Right forelimb (tissue), 1 donor: ENCODE results near the gene ATP5MC3.
A peak's percentile ranks its signal among the peaks of the same experiment; 100 is the strongest.
"Not testable (repeated sequence)": the region's sequence is repeated elsewhere in the genome, so short reads cannot be mapped to it uniquely, and the experiment has no call there.

ENCODE experiments used
- DNase-seq: peaks from one replicate; pipeline ENCODE4 v3.0.0-alpha.2; 2018

The ATP5MC3 gene

DNA sequence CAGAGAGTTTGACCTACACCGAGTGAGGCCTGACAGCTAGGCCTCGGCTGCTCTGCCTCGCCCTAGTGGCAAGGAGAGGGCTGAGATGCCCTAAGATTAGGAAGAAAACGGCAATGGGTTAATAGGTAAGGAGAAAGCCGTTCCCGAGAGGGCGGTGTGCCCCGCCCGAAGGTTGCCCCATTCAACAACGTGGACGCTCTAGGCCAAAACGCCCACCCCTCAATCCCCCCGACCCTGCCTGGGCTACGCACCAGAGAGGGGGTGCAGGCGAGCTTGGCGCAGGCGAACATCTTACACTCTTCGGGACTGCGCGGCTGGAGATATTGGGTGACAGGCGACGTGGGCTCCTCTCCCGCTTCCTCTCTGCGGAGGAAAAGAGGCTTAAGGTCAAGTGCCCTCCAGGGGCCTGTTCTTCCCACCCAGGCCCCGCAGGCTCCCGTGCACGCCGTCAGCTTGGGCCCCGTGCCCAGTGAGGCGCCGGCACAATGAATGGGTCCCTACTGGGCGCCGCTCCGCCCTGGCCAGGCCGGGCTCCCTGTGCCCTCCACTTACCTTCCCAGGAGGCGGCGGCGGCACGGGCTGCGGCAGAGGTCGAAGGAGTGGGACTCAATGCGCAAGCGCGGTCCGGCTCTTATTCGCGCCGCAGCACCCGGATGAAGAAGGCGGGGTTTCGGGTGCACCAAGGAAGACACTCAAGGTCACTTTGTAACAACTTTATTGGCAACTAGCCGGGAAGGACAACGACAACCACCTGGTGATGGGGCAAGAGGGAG lies at the start of gene ATP5MC3:
ATP5MC3 (minus strand) TSS at position 607 of the 773 bp plus-strand sequence; CDS start at position 290, 317 bp downstream.
- DNase-seq = peak; percentile 94

GRCh38 chr2:175228601-175229000 lies 47.1 kb upstream of the ATP5MC3 start:
- not testable (repeated sequence) for DNase-seq

DNA sequence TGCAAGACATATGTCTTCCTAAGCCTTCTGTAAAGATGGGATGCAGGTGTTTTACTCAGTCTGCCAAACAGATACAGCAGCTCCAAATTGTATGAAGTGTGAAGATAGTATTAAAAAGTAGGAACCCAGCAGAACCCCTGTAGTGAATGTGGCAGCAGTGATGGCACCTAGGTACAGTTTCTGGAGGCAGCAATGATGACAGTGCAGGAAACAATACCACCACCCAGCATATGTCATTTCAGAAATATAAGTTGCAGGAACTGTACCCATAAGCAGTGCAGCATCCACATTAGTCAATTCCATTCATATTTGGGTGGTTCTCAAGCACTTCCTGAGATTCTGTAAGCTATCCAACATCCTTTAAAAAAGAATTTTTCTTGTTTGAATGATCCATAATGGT lies 46.7 kb upstream of the ATP5MC3 start:
- no peak for DNase-seq

- no peak for DNase-seq
Measured at GRCh38 chr2:175227393-175227792, 45.9 kb upstream of the ATP5MC3 start.

- DNase-seq = no peak
Measured at GRCh38 chr2:175220075-175220474, 38.6 kb upstream of the ATP5MC3 start.

GRCh38 chr2:175218551-175218950 lies 37.0 kb upstream of the ATP5MC3 start:
- no peak for DNase-seq

- peak; percentile 38 for DNase-seq
Measured at GRCh38 chr2:175207741-175208438, 26.4 kb upstream of the ATP5MC3 start.

DNA sequence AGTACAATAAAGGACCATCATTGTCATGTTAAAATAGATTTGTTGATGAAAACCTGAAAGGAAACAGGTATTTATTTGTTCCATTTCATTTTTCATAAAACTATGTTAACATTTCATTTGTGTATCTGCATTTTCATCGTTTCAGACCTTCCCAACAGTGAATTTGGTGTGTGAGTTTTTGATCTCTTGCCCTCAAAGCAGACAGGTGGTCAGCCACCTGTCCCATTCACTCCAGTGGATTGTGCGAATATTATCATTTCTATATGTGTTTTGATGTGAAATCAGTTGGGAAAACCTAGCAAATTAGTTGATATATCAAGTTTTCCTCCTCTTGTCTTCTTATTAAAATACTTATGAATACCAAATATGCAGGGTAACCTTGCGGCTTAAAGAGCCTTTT lies 25.4 kb upstream of the ATP5MC3 start:
- no peak for DNase-seq

GRCh38 chr2:175205523-175205922 lies 24.0 kb upstream of the ATP5MC3 start:
- DNase-seq = no peak

DNA sequence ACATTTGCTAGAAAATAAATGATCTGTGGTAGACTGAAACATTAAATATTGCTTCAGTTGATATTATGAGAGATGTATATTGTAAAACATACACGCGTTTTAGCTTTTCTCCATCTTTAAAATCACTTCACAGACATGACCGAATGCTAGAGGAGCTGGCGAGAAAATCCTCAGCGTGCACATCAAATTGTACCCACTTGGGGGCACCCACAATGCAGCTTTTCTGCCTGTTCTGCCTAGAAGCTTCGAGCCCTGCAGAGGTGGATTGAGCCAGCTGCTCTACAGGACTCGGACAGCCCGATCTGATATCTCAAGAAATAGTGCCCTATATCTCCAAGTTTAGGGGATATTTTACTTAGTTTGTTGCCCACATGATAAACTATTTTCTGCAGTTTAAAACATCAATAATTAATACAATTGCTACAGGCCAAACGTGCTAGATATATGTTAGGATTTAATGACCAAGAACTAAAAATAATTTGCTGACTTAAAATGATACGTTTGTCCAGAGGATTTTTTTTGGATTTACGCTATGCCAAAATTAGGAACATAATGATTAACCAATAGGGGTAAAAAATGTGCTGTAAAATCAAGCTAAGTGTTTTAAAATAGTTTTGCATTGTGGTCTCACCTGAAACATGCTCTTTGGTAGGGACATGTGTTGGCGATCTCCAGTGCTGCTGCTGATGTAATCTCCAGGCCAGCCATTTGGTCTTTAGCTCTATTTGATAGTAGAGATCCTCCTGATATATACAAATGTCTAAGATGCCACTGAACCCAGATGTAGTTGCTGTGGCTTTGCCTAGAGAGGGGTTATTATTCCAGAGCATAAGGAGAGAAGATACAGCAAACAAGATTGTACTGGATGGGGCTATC lies 22.3 kb upstream of the ATP5MC3 start:
- peak; percentile 46 for DNase-seq

DNA sequence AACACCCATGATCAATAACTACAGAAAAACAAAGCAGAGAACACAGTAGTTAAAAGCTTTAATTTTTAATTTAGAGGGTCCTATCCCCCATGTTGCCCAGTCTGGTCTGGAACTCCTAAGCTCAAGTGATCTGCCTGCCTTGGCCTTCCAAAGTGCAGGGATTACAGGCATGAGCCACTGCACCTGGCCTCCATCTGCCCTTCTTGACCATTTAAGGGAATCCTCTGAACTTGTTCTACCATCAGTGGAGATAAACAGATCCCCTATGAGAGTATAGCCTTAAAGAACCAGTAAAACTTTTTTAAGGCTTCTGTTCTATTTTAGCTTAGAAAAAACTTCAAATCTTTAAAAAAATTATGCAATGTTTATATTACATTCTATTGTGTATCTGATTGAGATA lies 13.5 kb upstream of the ATP5MC3 start:
- no peak for DNase-seq

- no peak for DNase-seq
Measured at GRCh38 chr2:175188761-175189160, 7.3 kb upstream of the ATP5MC3 start.

DNA sequence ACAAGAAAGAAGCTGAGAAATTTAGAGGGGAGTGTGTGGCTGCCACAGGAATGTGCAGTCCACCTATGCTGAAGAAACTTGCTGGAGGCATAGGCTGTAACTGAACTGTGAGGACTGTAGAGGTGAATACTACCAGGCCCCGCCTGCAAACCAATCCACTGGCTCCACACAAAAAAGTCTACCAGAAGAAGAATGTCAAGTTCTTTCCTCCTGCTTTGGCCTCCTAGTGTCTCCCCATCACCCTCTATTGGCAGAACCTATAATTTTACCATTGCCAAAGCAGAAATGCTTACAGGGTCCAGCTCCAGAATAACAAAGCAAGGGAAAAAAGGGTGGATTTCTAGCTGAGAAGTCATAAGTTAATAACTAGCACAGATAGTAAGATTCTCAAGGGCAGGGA lies 5.9 kb upstream of the ATP5MC3 start:
- DNase-seq = no peak

DNA sequence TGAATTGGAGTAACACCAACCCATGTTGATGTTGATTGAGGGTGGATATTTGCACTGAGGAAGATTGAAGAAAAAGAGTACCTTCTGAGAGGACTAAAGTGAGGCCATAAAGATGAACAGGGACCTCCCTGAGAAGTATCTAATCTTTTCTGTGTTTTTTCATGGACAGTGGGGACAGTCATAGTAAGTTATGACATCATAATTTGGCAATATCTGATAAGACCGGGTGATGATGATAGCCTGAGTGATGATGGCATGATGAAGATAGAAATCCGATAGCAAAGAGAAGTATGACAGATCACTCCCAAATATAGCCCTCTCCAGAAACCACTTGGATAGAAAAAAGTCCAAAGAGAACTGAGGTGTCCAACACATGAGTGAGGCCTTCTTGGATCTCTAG lies 2.2 kb upstream of the ATP5MC3 start:
- DNase-seq = no peak

GRCh38 chr2:175181877-175182308 lies 383 bp upstream of the ATP5MC3 start:
- no peak for DNase-seq

- DNase-seq = peak; percentile 70
Measured at GRCh38 chr2:175180701-175181103, 808 bp downstream of the ATP5MC3 start.

DNA sequence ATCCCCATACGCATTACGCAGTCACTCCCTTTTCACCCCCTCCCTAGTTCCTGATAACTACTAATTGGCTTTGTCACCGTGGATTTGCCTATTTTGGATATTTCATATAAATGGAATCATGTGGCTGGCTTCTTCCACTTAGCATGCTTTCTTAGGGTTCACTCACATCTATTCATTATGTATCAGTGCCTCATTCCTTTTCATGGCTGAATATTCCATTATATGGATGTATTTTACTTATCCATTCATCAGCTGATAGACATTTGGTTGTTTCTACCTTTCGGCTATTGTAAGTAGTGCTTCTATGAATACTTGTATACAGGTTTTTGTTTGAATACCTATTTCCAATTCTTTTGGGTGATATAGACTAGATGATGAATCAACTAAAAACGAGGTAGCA lies 4.9 kb downstream of the ATP5MC3 start:
- DNase-seq = no peak

DNA sequence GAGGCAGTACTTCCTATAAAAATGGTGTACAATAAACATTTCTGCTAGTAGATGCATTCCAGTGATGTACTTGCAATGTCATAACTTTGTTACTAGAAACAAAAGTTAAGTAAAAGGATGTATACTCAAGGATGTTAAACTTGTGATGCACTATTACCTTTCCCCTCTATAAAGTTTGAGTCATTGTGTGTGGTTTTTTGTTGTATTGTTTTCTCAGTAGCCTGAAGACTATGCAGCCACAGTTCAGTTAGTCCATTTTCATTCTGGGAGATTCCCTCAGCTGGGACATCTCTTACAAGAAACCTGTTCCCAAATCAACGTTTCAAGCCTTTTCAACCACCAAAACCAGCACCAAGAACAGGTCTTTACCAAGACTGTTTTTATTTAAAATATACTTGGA lies 5.6 kb downstream of the ATP5MC3 start:
- no peak for DNase-seq

- no peak for DNase-seq
Measured at GRCh38 chr2:175175320-175175719, 6.2 kb downstream of the ATP5MC3 start.

DNA sequence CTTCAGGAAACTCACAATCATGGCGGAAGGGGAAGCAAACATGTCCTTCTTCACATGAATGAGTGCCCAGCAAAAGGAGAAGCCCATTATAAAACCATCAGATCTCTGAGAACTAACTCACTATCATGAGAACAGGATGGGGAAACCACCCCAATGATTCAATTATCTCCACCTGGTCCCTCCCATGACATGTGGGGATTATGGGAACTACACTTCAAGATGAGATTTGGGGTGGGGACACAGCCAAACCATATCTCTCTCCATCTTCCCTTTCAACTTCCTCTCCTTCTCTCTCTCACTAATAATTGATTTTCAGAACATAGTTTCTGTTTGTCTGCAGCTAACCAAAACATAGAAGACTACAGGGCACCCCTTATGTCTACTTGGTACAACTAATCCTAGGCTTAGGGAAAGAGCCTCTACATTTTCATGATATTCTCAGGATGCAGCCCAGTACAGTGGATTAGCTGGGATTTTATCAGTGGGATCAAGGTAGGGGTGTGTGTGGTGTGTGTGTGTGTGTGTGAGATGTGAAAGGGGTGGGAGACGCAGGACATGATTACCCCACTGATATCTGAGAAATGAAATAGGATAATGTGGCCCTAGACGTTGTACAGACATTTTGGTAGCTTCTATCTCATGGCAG lies 10.7 kb downstream of the ATP5MC3 start:
- DNase-seq = no peak

GRCh38 chr2:175169191-175169590 lies 12.3 kb downstream of the ATP5MC3 start:
- no peak for DNase-seq

DNA sequence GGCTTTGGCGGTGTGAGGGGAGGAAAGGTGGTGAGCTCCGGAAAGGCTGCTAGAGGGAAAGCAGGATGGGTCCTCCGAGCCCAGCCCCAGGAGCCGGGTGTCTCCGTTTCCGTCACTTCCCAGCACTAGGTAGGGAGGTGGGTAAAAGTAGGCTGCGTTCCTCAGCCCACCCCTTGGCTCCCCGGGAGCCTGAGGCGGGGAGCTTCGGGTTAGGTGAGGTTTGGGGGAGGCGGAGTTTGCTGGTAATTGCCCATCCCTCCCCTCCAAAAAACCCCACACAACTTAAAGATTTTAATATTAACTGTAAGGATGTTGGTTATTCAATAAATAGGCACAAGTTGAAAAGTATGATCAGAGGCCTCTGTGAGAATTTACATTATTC lies 13.0 kb downstream of the ATP5MC3 start:
- DNase-seq = no peak
